SK-N-SH (cell line): ENCODE results near the gene TNNC1. TPM values are rescaled to one million over a fixed set of nuclear protein-coding genes. Genes with fewer than 3 reads are reported as not detected.

ENCODE experiments used
- CTCF ChIA-PET: fragments of 300-600, 350-600 bp; formaldehyde crosslinking; extraction: SDS; loops from one replicate; lab custom pipeline; 2021; lab: Yijun Ruan, JAX
- POLR2A ChIA-PET: fragments of 350-600 bp; sonication (Branson Sonifier 250); formaldehyde crosslinking; extraction: SDS; loops from one replicate; lab custom pipeline; 2020; ENCODE audit warnings: antibody characterized with exemption, inconsistent platforms; lab: Yijun Ruan, JAX
- DNase-seq: peaks from one replicate; pipeline ENCODE4 v3.0.0; 2012
- H2AFZ ChIP-seq: fragments of 200-600 bp; sonication (generic); 2 replicates; pipeline ENCODE4 v1.8.1; 2016; ENCODE audit warnings: antibody characterized with exemption, mild to moderate bottlenecking, low read depth
- H3F3A ChIP-seq: fragments of 200-600 bp; sonication (generic); replicated peaks from 2 replicates; pipeline ENCODE3; 2016; ENCODE audit warnings: antibody characterized with exemption, mild to moderate bottlenecking; ENCODE audit not compliant: insufficient read depth
- H3K27ac ChIP-seq, 2 experiments: fragments of 200-500 bp in 1 of 2; fragments of 200-600 bp in 1 of 2; sonication (Bioruptor generic) in 1 of 2; sonication (generic), shearing (Covaris generic) in 1 of 2; 2 replicates each; pipeline versions ENCODE4 v1.5.1 to v1.6.1; 2014 to 2016; ENCODE audit warnings: low read depth in 2 of 2, inconsistent platforms in 1 of 2, low read length in 1 of 2, mild to moderate bottlenecking in 1 of 2, mixed read lengths in 1 of 2
- H3K27me3 ChIP-seq: fragments of 200-600 bp; sonication (generic), shearing (Covaris generic); 2 replicates; pipeline ENCODE4 v1.6.1; 2016; ENCODE audit warnings: mixed run types; ENCODE audit not compliant: insufficient read depth
- H3K36me3 ChIP-seq, 2 experiments: fragments of 200-500 bp in 1 of 2; fragments of 200-600 bp in 1 of 2; sonication (Bioruptor generic) in 1 of 2; sonication (generic) in 1 of 2; replicated peaks in 1 of 2; 2 replicates each; pipeline versions ENCODE3 to v1.5.1; 2014 to 2016; ENCODE audit warnings: low read length in 1 of 2, mild to moderate bottlenecking in 1 of 2; ENCODE audit not compliant: insufficient read depth in 2 of 2, control insufficient read depth in 1 of 2
- H3K4me1 ChIP-seq, 2 experiments: fragments of 200-500 bp in 1 of 2; fragments of 200-600 bp in 1 of 2; sonication (Bioruptor generic) in 1 of 2; sonication (generic), shearing (Covaris generic) in 1 of 2; 2 replicates each; pipeline versions ENCODE4 v1.5.1 to v1.6.1; 2014 to 2016; ENCODE audit warnings: low read depth in 1 of 2, low read length in 1 of 2, mixed run types in 1 of 2; ENCODE audit not compliant: insufficient read depth in 2 of 2, control insufficient read depth in 1 of 2
- H3K4me2 ChIP-seq: fragments of 200-600 bp; sonication (generic), shearing (Covaris generic); 2 replicates; pipeline ENCODE4 v1.6.1; 2017; ENCODE audit warnings: mixed run types
- H3K4me3 ChIP-seq, 2 experiments: fragments of 200-500 bp in 1 of 2; fragments of 200-600 bp in 1 of 2; sonication (Bioruptor generic) in 1 of 2; sonication (generic), shearing (Covaris generic) in 1 of 2; 2 replicates each; pipeline versions ENCODE4 v1.5.1 to v1.8.1; 2014 to 2016; ENCODE audit warnings: low read depth in 2 of 2, inconsistent platforms in 1 of 2, low read length in 1 of 2, mild to moderate bottlenecking in 1 of 2, mixed read lengths in 1 of 2, moderate library complexity in 1 of 2
- H3K79me2 ChIP-seq: fragments of 200-600 bp; sonication (generic); 2 replicates; pipeline ENCODE4 v1.8.1; 2017; ENCODE audit warnings: mild to moderate bottlenecking; ENCODE audit not compliant: insufficient read depth
- H3K9ac ChIP-seq: fragments of 200-600 bp; sonication (generic); 2 replicates; pipeline ENCODE4 v1.6.1; 2017; ENCODE audit warnings: mixed run types
- H3K9me2 ChIP-seq: fragments of 200-600 bp; sonication (generic); 2 replicates; pipeline ENCODE4 v1.6.1; 2017; ENCODE audit warnings: mixed run types
- H3K9me3 ChIP-seq: fragments of 200-600 bp; sonication (generic); 2 replicates; pipeline ENCODE4 v1.6.1; 2017; ENCODE audit warnings: mixed run types, mild to moderate bottlenecking, moderate library complexity
- H4K20me1 ChIP-seq: fragments of 200-600 bp; sonication (generic); 2 replicates; pipeline ENCODE4 v1.6.1; 2017; ENCODE audit warnings: mild to moderate bottlenecking, mixed run types; ENCODE audit not compliant: insufficient read depth
- ELF1 ChIP-seq: IDR thresholded peaks from 2 replicates; pipeline ENCODE4 v1.4.0; 2012
- EP300 ChIP-seq, 2 experiments: IDR thresholded peaks; 2 replicates each; pipeline versions ENCODE4 v1.4.0 to v1.6.1; 2012; ENCODE audit warnings: borderline replicate concordance in 1 of 2, low read depth in 1 of 2, low read length in 1 of 2
- EZH2phosphoT487 ChIP-seq: fragments of 200-600 bp; sonication (generic); IDR thresholded peaks from 2 replicates; pipeline ENCODE4 v1.6.1; 2017; ENCODE audit warnings: low read depth, mixed run types, mild to moderate bottlenecking, antibody characterized with exemption, moderate library complexity, borderline replicate concordance
- FOXJ3 ChIP-seq: sonication (generic); formaldehyde crosslinking; IDR thresholded peaks from 2 replicates; pipeline ENCODE4 v1.5.1; 2020; ENCODE audit warnings: mild to moderate bottlenecking, missing genetic modification reagents
- GATA2 ChIP-seq: sonication (generic); formaldehyde crosslinking; IDR thresholded peaks from 2 replicates; pipeline ENCODE4 v1.5.0; 2020; ENCODE audit warnings: mild to moderate bottlenecking, missing genetic modification reagents
- JUND ChIP-seq: IDR thresholded peaks from 2 replicates; pipeline ENCODE4 v1.4.0; 2012
- MEF2A ChIP-seq: IDR thresholded peaks from 2 replicates; pipeline ENCODE4 v1.4.0; 2012; ENCODE audit warnings: low read depth, borderline replicate concordance
- MXI1 ChIP-seq: IDR thresholded peaks from 2 replicates; pipeline ENCODE4 v1.6.1; 2012; ENCODE audit warnings: mild to moderate bottlenecking, low read depth, low read length, improper control_type of control experiment
- NFIC ChIP-seq: IDR thresholded peaks from 2 replicates; pipeline ENCODE4 v1.4.0; 2012; ENCODE audit warnings: borderline replicate concordance
- TAF1 ChIP-seq: IDR thresholded peaks from 2 replicates; pipeline ENCODE4 v1.6.1; 2012; ENCODE audit warnings: low read depth, mild to moderate bottlenecking, low read length, moderate library complexity, borderline replicate concordance
- TCF12 ChIP-seq: IDR thresholded peaks from 2 replicates; pipeline ENCODE4 v1.4.0; 2012
- TEAD4 ChIP-seq: IDR thresholded peaks from 2 replicates; pipeline ENCODE4 v1.4.0; 2012; ENCODE audit warnings: mild to moderate bottlenecking, borderline replicate concordance; ENCODE audit not compliant: insufficient read depth
- YY1 ChIP-seq: IDR thresholded peaks from 2 replicates; pipeline ENCODE4 v1.4.0; 2012; ENCODE audit warnings: low read depth, mild to moderate bottlenecking
- WGBS: methylation state at CpG from one replicate; pipeline ENCODE4 v1.1.6; 2017; ENCODE audit warnings: low lambda C conversion rate; 5-methylcytosine and 5-hydroxymethylcytosine counted together
- polyA plus RNA-seq, 3 experiments: library from polyadenylated mRNA; depleted of rRNA; stranded (reverse); fragments of >200 nt; gene quantifications; 2 replicates each; pipeline ENCODE4 v1.2.3, GENCODE V29; 2012
- TF ChIP-seq, protein P1 (sequence below): IDR thresholded peaks from 2 replicates; pipeline ENCODE4 v1.4.0; 2012; ENCODE audit warnings: low read depth, borderline replicate concordance
- TF ChIP-seq, protein P2 (sequence below): fragments of 150-350 bp; IDR thresholded peaks from 2 replicates; pipeline ENCODE4 v1.6.1; 2017; ENCODE audit warnings: antibody characterized with exemption, low read length, low read depth, borderline replicate concordance
- TF ChIP-seq, protein P3 (sequence below): fragments of 150-350 bp; IDR thresholded peaks from 2 replicates; pipeline ENCODE4 v1.6.1; 2016; ENCODE audit warnings: mild to moderate bottlenecking, low read depth, low read length
- TF ChIP-seq, protein P4 (sequence below): IDR thresholded peaks from 2 replicates; pipeline ENCODE4 v1.6.1; 2012; ENCODE audit warnings: mild to moderate bottlenecking, low read depth, low read length, moderate library complexity

Gene TNNC1
- polyA plus RNA-seq, 1 of the 3 experiments (the other 2 are of a cell fraction) = 2.6 TPM

DNA sequence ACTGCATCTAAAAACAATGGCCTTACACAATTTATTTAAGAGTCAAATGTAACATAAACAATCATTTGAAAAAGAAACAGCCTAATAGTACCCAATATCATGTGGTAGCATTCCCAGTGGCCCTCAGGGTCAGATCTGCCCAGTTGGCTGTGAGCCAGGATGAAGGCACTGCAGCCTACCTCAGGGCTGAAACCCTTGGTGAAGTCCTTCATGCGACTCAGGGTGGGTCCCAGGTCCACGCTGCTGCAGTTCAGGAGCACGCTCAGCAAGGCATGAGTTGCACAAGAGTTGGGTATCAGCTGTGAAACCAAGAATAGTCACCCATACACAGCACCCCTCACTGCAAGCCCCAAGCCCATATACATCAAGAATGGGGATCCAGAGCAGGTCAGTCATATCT lies 46.1 kb downstream of the TNNC1 start:
- H3F3A ChIP-seq = peaks cover 6% of the 10 kb centered on the region
- POLR2A ChIA-PET = no interaction called here
- H3K9me3 ChIP-seq = no peaks in the 10 kb centered on the region
- CTCF ChIA-PET = interaction anchor here (1.1 to 2.0 kb wide), 3 partner anchors 40 to 465 kb away, joined by 3 to 6 read pairs (median 3); partner anchors contain the start of gene PARP3
- H3K27me3 ChIP-seq = no peaks in the 10 kb centered on the region
- TF ChIP-seq, protein P1, sequence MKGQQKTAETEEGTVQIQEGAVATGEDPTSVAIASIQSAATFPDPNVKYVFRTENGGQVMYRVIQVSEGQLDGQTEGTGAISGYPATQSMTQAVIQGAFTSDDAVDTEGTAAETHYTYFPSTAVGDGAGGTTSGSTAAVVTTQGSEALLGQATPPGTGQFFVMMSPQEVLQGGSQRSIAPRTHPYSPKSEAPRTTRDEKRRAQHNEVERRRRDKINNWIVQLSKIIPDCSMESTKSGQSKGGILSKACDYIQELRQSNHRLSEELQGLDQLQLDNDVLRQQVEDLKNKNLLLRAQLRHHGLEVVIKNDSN = no peak
- TF ChIP-seq MEF2A (no peak), EZH2phosphoT487 (no peak)
- TF ChIP-seq, all 33 proteins: peak for 0
- Histone ChIP-seq H2AFZ (no peak overlapping the region), H3K79me2 (peaks cover 48% of the 10 kb centered on the region), H3K36me3 (peaks cover 32 to 57% of the 10 kb centered on the region in 2 experiments), H3K27ac (no peak overlapping the region), H3K4me2 (no peak overlapping the region), H3K9ac (no peak overlapping the region), H4K20me1 (peaks cover 5% of the 10 kb centered on the region; the same call in 1 of the 2 replicates), H3K4me3 (no peak overlapping the region), H3K9me2 (no peaks in the 10 kb centered on the region), H3K4me1 (peaks cover 3 to 32% of the 10 kb centered on the region in 2 experiments; a peak in 3 of 4 replicates)
- WGBS = no CpG with 5 or more reads among the region's 3 CpGs
- DNase-seq = peak; percentile 11

DNA sequence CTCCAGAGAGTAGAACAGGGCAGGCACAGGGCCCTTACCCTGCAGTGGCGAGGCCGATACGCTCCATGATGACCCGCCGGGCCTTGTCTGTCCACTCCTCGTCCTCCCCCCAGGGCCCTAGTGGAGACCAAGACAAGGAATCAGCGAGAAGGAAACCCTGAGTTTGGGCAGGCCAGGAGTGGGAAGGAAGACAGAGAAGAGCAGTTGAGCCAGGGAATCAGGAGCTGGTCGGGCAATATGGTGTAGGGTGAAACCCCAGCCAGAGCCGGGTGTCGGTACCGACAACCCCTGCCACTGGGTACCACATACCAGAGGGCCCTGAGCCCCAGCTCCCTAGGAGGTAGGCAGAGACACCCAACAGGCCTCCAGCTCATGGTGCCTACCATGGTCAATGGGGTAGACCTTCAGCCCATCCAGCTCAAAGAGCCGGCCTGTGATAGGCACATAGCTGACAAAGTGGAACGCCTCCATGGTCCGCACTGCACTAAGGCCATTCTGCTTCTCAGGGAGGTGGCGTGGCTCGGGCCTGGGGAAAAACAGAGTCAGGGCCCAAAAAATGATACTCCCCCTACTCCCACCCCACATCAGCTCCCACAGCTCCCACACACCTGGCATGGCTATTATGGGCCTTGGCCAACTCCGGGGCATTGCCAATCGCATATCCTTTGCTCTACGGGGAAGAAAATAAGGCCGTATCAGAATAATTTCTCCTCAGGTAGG lies 46.9 kb downstream of the TNNC1 start:
- Histone ChIP-seq H3F3A (peaks cover 6% of the 10 kb centered on the region), H3K4me3 (no peak overlapping the region), H3K27ac (no peak overlapping the region), H2AFZ (no peak overlapping the region), H3K4me2 (no peak overlapping the region), H3K9me3 (no peaks in the 10 kb centered on the region), H3K9ac (no peak overlapping the region), H3K9me2 (no peaks in the 10 kb centered on the region), H3K79me2 (peaks cover 40% of the 10 kb centered on the region), H3K36me3 (peaks cover 32 to 65% of the 10 kb centered on the region in 2 experiments), H3K4me1 (peaks cover 0 to 29% of the 10 kb centered on the region in 2 experiments; a peak in 3 of 4 replicates), H3K27me3 (no peaks in the 10 kb centered on the region), H4K20me1 (no peaks in the 10 kb centered on the region; the same call in 1 of the 2 replicates)
- WGBS = 94% methylated on average over 19 of the region's 20 CpGs
- CTCF ChIA-PET = interaction anchor here (0.6 to 2.0 kb wide), 3 partner anchors 22 to 72 kb away, joined by 3 to 6 read pairs (median 5); no protein-coding TSS in a partner anchor
- TF ChIP-seq JUND (no peak), YY1 (no peak), TEAD4 (no peak), ELF1 (no peak), FOXJ3 (CRISPR knock-in tag) (no peak), MEF2A (no peak), NFIC (no peak), TAF1 (no peak), TCF12 (no peak), GATA2 (CRISPR knock-in tag) (no peak), MXI1 (no peak), EZH2phosphoT487 (no peak), EP300 (IDR thresholded peaks at IDR 0.05; ENCODE audit: borderline replicate concordance in 1 of 2, low read depth in 1 of 2, low read length in 1 of 2) (no peak)
- TF ChIP-seq, protein P2, sequence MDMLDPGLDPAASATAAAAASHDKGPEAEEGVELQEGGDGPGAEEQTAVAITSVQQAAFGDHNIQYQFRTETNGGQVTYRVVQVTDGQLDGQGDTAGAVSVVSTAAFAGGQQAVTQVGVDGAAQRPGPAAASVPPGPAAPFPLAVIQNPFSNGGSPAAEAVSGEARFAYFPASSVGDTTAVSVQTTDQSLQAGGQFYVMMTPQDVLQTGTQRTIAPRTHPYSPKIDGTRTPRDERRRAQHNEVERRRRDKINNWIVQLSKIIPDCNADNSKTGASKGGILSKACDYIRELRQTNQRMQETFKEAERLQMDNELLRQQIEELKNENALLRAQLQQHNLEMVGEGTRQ = no peak
- TF ChIP-seq, protein P3, sequence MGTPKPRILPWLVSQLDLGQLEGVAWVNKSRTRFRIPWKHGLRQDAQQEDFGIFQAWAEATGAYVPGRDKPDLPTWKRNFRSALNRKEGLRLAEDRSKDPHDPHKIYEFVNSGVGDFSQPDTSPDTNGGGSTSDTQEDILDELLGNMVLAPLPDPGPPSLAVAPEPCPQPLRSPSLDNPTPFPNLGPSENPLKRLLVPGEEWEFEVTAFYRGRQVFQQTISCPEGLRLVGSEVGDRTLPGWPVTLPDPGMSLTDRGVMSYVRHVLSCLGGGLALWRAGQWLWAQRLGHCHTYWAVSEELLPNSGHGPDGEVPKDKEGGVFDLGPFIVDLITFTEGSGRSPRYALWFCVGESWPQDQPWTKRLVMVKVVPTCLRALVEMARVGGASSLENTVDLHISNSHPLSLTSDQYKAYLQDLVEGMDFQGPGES = no peak
- TF ChIP-seq, protein P4, sequence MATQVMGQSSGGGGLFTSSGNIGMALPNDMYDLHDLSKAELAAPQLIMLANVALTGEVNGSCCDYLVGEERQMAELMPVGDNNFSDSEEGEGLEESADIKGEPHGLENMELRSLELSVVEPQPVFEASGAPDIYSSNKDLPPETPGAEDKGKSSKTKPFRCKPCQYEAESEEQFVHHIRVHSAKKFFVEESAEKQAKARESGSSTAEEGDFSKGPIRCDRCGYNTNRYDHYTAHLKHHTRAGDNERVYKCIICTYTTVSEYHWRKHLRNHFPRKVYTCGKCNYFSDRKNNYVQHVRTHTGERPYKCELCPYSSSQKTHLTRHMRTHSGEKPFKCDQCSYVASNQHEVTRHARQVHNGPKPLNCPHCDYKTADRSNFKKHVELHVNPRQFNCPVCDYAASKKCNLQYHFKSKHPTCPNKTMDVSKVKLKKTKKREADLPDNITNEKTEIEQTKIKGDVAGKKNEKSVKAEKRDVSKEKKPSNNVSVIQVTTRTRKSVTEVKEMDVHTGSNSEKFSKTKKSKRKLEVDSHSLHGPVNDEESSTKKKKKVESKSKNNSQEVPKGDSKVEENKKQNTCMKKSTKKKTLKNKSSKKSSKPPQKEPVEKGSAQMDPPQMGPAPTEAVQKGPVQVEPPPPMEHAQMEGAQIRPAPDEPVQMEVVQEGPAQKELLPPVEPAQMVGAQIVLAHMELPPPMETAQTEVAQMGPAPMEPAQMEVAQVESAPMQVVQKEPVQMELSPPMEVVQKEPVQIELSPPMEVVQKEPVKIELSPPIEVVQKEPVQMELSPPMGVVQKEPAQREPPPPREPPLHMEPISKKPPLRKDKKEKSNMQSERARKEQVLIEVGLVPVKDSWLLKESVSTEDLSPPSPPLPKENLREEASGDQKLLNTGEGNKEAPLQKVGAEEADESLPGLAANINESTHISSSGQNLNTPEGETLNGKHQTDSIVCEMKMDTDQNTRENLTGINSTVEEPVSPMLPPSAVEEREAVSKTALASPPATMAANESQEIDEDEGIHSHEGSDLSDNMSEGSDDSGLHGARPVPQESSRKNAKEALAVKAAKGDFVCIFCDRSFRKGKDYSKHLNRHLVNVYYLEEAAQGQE = no peak
- TF ChIP-seq, protein P1 = no peak
- POLR2A ChIA-PET = no interaction called here
- DNase-seq = no peak
